Thoracic aorta (tissue), 2 donors: ENCODE results near the gene DHX16. TPM values are rescaled to one million over a fixed set of nuclear protein-coding genes. Genes with fewer than 3 reads are reported as not detected.

ENCODE experiments used
- ATAC-seq: fragments of 150-250 bp; one replicate; pipeline ENCODE4 v1.8.0; 2017; ENCODE audit warnings: low read depth; ENCODE audit not compliant: insufficient number of reproducible peaks, low FRiP score
- DNase-seq: peaks from one replicate; pipeline ENCODE4 v3.0.0-alpha.2; 2020; ENCODE audit warnings: low spot score
- H3K27ac ChIP-seq, 2 donors: fragments of 200-600 bp; sonication (generic); 1 replicate in 1 of 2; 2 replicates in 1 of 2; pipeline ENCODE4 v1.5.1; 2016; ENCODE audit warnings: mild to moderate bottlenecking in 2 of 2, moderate library complexity in 2 of 2
- H3K27me3 ChIP-seq: fragments of 200-600 bp; sonication (generic); replicated peaks from 2 replicates; pipeline ENCODE4 v1.6.0; 2016; ENCODE audit warnings: mild to moderate bottlenecking; ENCODE audit not compliant: insufficient read depth
- H3K36me3 ChIP-seq: fragments of 200-600 bp; sonication (generic); one replicate; pipeline ENCODE4 v1.5.1; 2016
- H3K4me1 ChIP-seq, 2 donors: fragments of 200-600 bp; sonication (generic); 1 replicate in 1 of 2; 2 replicates in 1 of 2; pipeline versions ENCODE4 v1.5.1 to v1.6.0; 2016; ENCODE audit warnings: low read depth in 2 of 2, mild to moderate bottlenecking in 1 of 2; ENCODE audit not compliant: control insufficient read depth in 1 of 2
- H3K4me3 ChIP-seq: fragments of 200-600 bp; sonication (generic); 2 replicates; pipeline ENCODE4 v1.5.1; 2016; ENCODE audit warnings: mild to moderate bottlenecking
- H3K9me3 ChIP-seq: fragments of 200-600 bp; sonication (generic); 2 replicates; pipeline ENCODE4 v1.5.1; 2016
- total RNA-seq, 2 donors: library from RNA; depleted of rRNA; stranded (reverse); fragments of >200 nt; gene quantifications; one replicate each; pipeline versions ENCODE4 v1.1.0 to v1.2.3, GENCODE V29; 2016
- TF ChIP-seq, protein P1 (sequence below): fragments of 200-600 bp; sonication (generic); IDR thresholded peaks from one replicate; pipeline ENCODE4 v1.5.1; 2019; ENCODE audit warnings: antibody characterized with exemption

The DHX16 gene
- total RNA-seq, 2 donors from 2014 or later: 27.4 to 55.2 TPM

DNA sequence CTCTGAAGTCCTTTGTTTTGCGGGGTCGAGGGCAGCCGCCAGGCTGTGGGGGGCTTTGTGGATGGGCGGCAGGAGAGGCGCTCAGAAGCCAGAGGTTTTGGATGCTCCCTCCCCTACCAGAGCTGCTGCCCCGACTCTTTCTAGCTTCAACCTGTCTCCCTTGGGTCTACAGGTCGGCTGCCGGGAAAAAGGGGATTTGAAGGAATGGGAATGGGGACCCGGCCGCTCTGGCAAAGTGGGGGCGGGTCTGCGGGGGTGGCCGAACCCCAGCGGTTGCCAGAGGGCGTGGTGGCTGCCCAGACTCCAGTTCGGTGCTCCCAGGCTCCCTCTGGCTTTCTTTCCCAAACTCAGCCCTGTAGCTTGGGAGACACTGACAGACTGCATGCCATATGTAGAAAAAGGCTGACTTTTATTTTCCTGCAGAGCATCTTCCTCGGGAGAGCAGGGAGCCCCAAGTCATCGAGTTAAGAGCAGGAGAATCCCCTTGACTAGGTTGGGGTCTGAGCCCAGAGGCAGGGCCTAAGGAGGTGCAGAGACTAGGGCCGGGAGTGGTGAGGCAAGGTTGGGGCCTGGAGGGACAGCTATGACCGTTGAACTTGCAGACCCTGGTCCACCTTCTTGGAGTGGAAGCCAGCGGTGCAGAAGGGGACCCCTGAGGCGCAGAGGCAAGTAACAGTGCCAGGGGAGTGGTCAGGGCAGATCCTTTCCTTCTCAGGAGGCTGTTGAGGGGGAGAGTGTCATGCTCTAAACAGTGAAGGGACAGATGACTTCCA lies 15.0 kb upstream of the DHX16 start:
- Histone ChIP-seq H3K4me1 (peaks cover 24 to 40% of the 10 kb centered on the region in 2 donors), H3K27ac (peak overlapping the region; percentile 100), H3K4me3 (peak overlapping the region; percentile 99), H3K36me3 (no peaks in the 10 kb centered on the region), H3K27me3 (no peaks in the 10 kb centered on the region), H3K9me3 (no peaks in the 10 kb centered on the region)
- no peak for ATAC-seq
- DNase-seq: no peak
- TF ChIP-seq, protein P1, sequence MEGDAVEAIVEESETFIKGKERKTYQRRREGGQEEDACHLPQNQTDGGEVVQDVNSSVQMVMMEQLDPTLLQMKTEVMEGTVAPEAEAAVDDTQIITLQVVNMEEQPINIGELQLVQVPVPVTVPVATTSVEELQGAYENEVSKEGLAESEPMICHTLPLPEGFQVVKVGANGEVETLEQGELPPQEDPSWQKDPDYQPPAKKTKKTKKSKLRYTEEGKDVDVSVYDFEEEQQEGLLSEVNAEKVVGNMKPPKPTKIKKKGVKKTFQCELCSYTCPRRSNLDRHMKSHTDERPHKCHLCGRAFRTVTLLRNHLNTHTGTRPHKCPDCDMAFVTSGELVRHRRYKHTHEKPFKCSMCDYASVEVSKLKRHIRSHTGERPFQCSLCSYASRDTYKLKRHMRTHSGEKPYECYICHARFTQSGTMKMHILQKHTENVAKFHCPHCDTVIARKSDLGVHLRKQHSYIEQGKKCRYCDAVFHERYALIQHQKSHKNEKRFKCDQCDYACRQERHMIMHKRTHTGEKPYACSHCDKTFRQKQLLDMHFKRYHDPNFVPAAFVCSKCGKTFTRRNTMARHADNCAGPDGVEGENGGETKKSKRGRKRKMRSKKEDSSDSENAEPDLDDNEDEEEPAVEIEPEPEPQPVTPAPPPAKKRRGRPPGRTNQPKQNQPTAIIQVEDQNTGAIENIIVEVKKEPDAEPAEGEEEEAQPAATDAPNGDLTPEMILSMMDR: peak; percentile 27

DNA sequence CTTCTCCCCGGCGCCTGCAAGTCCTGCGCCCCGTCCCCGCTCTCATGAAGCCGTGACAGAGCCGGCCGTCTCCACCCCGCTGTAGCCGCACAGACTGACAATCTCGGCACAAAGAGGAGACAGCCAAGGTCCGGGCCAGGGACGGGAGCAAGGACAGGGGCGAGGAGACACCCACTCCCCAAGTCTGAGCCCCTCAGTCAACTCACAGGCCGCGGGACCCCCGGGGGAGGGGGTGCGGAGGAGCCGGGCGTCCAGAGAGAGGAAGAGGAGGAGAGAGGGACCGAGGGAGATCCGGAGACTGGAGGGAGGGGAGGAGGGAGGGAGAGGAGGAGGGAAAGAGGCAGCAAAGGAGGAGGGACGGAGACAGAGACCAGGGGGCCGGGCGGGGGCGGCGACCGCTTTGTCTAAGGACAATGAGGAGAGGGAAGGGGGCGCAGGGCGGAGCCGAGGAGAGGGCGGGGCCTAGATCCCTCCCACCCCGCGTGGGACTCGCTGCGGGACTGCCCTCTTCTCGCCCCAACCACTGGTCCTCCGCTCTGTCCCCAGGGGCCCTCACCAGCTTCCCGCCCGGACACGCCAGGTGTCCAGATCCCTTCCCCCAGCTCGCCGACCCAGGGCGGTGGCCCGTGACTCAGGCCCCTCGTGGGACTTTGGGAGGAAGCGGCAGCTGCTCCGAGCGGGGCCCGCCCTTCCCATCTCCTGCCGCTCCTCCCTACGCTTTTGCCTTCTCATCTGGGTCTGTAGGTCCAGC lies 14.3 kb upstream of the DHX16 start:
- TF ChIP-seq, protein P1: no peak
- Histone ChIP-seq H3K27ac (peak overlapping the region; percentile 100), H3K36me3 (no peaks in the 10 kb centered on the region), H3K27me3 (no peaks in the 10 kb centered on the region), H3K4me1 (peaks cover 24 to 40% of the 10 kb centered on the region in 2 donors), H3K9me3 (no peaks in the 10 kb centered on the region), H3K4me3 (peak overlapping the region; percentile 99)
- DNase-seq: peak; percentile 89
- peak; percentile 30 for ATAC-seq

DNA sequence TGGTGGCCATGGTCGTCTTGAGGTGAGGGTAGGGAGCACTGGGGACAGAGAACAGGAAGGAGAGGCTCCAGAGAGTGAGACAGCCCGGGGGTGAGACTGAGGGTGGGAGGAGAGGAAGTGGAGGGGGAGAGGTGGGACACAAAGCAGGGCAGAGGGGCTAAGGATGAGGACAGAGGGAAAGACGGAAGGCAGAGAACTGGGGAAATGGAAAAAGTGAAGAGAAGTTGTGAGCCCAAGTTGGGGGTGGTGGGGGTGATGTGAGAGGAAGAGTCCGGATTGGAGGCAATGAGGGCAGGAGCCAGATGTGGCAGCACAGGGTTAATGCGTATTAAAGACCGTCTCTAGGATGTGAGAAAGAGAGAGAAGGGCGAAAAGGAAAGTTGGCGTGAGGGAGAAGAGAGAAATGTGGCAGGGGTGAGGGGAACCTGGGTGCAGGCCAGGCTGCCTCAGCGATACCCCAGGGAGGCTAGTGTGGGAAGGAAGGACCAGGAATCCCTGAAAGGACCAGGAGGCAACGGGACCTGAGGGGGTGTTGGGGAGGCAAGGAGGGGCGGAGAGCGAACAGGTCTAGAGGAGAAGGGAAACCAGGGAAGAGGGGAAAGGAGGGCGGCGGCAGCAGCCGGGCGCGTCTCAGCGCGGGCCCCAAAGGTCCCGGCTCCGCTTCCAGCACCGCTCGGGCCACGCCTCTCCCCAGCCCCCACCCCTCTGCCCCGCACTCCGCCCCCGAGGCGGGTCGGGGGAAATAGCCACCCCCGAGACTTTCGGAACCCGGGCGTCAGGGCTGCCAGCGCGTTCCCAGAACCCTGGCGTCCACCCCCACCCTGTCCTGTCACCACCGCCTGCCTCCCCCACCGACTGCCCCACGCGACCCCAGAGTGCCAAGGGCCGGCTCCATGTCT lies 13.5 kb upstream of the DHX16 start, which contains the start of gene PPP1R18:
Gene PPP1R18 (minus strand): TSS at position 637 of the 899 bp plus-strand sequence. CDS start 627 bp downstream, at position 10.
- Histone ChIP-seq H3K9me3 (no peaks in the 10 kb centered on the region), H3K36me3 (no peaks in the 10 kb centered on the region), H3K4me3 (peak within 1 kb of the TSS; percentile 99), H3K27ac (peak within 1 kb of the TSS; percentile 100), H3K27me3 (no peaks in the 10 kb centered on the region), H3K4me1 (peaks cover 27 to 47% of the 10 kb centered on the region in 2 donors)
- DNase-seq (peak; percentile 76), ATAC-seq (no peak)
- TF ChIP-seq, protein P1: no peak

DNA sequence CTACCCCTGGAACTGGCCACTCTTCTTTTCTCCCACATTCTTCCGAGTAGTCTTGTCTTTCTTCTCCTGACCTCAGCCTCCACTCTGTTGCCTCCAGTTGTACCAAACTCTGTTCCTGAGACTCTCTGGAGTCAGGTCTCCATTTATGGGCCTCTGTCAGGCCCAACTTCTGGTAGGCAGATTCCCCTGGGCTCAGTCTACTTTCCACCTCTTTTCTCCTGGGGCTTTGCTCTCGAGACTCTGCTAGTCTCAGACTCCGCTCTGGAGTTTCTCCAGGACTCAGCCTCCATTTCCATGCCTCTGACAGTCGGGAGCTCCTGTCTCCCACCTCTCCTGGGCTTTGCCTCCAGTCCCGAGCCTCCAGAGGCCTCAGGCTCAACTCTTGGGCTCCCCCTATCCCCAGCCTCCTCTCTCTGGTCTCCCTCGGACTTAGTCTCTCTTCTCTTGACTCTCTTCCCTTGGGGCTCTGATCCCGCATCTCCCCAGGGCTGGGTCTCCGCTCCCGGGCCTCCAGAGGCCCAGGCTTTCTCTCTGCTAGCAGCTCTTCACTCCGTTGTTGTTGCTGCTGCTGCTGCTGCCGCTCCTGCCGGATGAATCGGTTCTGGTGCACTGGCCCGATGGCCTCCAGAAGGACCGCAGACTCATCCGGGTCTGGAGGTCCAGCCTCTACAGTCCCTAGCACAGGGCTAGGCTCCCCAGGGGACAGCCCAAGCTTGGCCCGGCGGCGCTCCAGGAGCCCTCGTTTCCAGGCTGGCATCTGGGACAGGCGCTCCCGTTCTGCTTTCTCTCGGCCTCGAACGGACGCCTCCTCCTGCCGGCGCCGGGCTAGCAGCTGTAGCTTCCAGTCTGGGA lies 12.6 kb upstream of the DHX16 start:
- DNase-seq (no peak), ATAC-seq (no peak)
- peak overlapping the region; percentile 99 for H3K4me3 ChIP-seq
- peaks cover 3% of the 10 kb centered on the region for H3K36me3 ChIP-seq
- TF ChIP-seq, protein P1: no peak
- no peaks in the 10 kb centered on the region for H3K27me3 ChIP-seq
- peaks cover 36 to 53% of the 10 kb centered on the region in 2 donors for H3K4me1 ChIP-seq
- H3K9me3 ChIP-seq: no peaks in the 10 kb centered on the region
- peak overlapping the region; percentile 100 for H3K27ac ChIP-seq
